ENCODE results near the gene TAF11. TPM values are rescaled to one million over a fixed set of nuclear protein-coding genes. Genes with fewer than 3 reads are reported as not detected.

TAF11 gene
- total and polyA plus RNA-seq, 2 of the 8 experiments (the other 6 are each of a cell fraction or from before 2014, with no cell fraction given): 38.2 to 48.6 TPM

- Histone ChIP-seq H2BK12ac (ENCODE audit: low read depth, low read length) (no peak overlapping the region), H4K5ac (ENCODE audit: insufficient read length, low read depth, low read length) (no peak overlapping the region), H3K9ac (replicated peaks in 1 of 4; ENCODE audit: extremely low read depth in 1 of 4, low read depth in 3 of 4, low read length in 3 of 4) (no peak overlapping the region), H2BK20ac (ENCODE audit: low read length) (no peak overlapping the region), H3K56ac (replicated peaks; ENCODE audit: insufficient read length, low read depth, low read length) (no peak overlapping the region), H3K9me3 (ENCODE audit: insufficient read depth in 2 of 2, low read depth in 1 of 2, low read length in 1 of 2) (no peaks in the 10 kb centered on the region), H3K79me2 (ENCODE audit: control insufficient read depth in 1 of 2, insufficient read depth in 2 of 2, low read length in 2 of 2) (peaks cover 0 to 17% of the 10 kb centered on the region in 2 experiments; a peak in 2 of 4 replicates), H3K4ac (replicated peaks; ENCODE audit: insufficient read length, low read depth, low read length) (no peak overlapping the region), H2AFZ (ENCODE audit: low read length) (no peak overlapping the region), H3K4me3 (ENCODE audit: extremely low read depth in 1 of 4, insufficient read depth in 2 of 4, low read depth in 3 of 4, low read length in 4 of 4) (no peak overlapping the region), H3K4me1 (replicated peaks in 1 of 4; ENCODE audit: control insufficient read depth in 3 of 4, insufficient read depth in 4 of 4, low read length in 3 of 4) (no peaks in the 10 kb centered on the region), H4K8ac (ENCODE audit: extremely low read depth, insufficient read depth, low read length) (no peak overlapping the region), H3K4me2 (ENCODE audit: insufficient read depth in 1 of 2, low read depth in 2 of 2, low read length in 2 of 2) (no peak overlapping the region), H3K18ac (ENCODE audit: extremely low read depth, low read length) (no peak overlapping the region), H3K14ac (ENCODE audit: insufficient read length) (no peak overlapping the region), H2BK15ac (ENCODE audit: low read length) (no peak overlapping the region), H3K36me3 (ENCODE audit: control insufficient read depth in 2 of 4, insufficient read depth in 4 of 4, low read length in 3 of 4) (no peaks in the 10 kb centered on the region), H3K27ac (ENCODE audit: low read depth, low read length) (no peak overlapping the region), H3K23ac (ENCODE audit: insufficient read length) (no peak overlapping the region), H2BK5ac (ENCODE audit: low read depth, low read length) (no peak overlapping the region), H3K23me2 (ENCODE audit: low read depth, low read length) (no peaks in the 10 kb centered on the region), H3K79me1 (ENCODE audit: low read depth, low read length) (peaks cover 4% of the 10 kb centered on the region; the same call in 1 of the 2 replicates), H4K91ac (replicated peaks; ENCODE audit: insufficient read length, low read length) (no peak overlapping the region), H4K20me1 (replicated peaks in 1 of 2; ENCODE audit: control insufficient read depth in 1 of 2, insufficient read depth in 2 of 2, low read length in 2 of 2) (peaks cover 3% of the 10 kb centered on the region in 2 experiments), H3K27me3 (replicated peaks in 1 of 4; ENCODE audit: control insufficient read depth in 3 of 4, extremely low read depth in 1 of 4, insufficient read depth in 3 of 4, low read length in 3 of 4) (no peaks in the 10 kb centered on the region; a peak in 1 of 7 replicates), H2BK120ac (replicated peaks; ENCODE audit: low read depth, low read length) (no peak overlapping the region), H2AK5ac (ENCODE audit: low read depth, low read length) (no peak overlapping the region)
- 96% methylated on average over 1 of the region's 1 CpG; no CpG with 5 or more reads in 1 of the 2 experiments for WGBS, 2 experiments (ENCODE audit: extremely low coverage in 1 of 2, insufficient coverage in 1 of 2, insufficient read length in 1 of 2, insufficient replicate concordance in 2 of 2, low coverage in 1 of 2, low lambda C conversion rate in 2 of 2, missing lambda C conversion rate in 1 of 2)
- TF ChIP-seq EP300 (IDR thresholded peaks at IDR 0.05; ENCODE audit: borderline replicate concordance in 1 of 2, low read depth in 2 of 2, low read length in 2 of 2) (no peak), PHF8 (conservative IDR thresholded peaks at IDR 0.05; ENCODE audit: low read depth, low read length) (no peak), GTF2F1 (IDR thresholded peaks at IDR 0.05; ENCODE audit: borderline replicate concordance, low read depth, low read length) (no peak), JUND (IDR thresholded peaks at IDR 0.05; ENCODE audit: low read length) (no peak), CBX8 (IDR thresholded peaks at IDR 0.05; ENCODE audit: borderline replicate concordance, low read depth, low read length) (no peak), ASH2L (IDR thresholded peaks at IDR 0.05; ENCODE audit: low read length) (no peak)
- FAIRE-seq: no peak
- DNase-seq (ENCODE audit: low read depth in 1 of 2, low spot score in 2 of 2): no peak
- POLR2A ChIA-PET (ENCODE audit: partially characterized antibody): no interaction called here
- CTCF ChIA-PET (ENCODE audit: partially characterized antibody): interaction anchor here (0.9 kb wide), 1 partner anchor 52 kb away, joined by 3 read pairs; no protein-coding TSS in a partner anchor
Measured at GRCh38 chr6:34919651-34920050, 31.8 kb upstream of the TAF11 start.
